ENCODE data around the gene SQOR. TPM values are rescaled to one million over a fixed set of nuclear protein-coding genes. Genes with fewer than 3 reads are reported as not detected.

SQOR gene
- total and polyA plus RNA-seq, 2 of the 4 experiments (the other 2 are of a cell fraction): 22.1 to 40.3 TPM

DNA sequence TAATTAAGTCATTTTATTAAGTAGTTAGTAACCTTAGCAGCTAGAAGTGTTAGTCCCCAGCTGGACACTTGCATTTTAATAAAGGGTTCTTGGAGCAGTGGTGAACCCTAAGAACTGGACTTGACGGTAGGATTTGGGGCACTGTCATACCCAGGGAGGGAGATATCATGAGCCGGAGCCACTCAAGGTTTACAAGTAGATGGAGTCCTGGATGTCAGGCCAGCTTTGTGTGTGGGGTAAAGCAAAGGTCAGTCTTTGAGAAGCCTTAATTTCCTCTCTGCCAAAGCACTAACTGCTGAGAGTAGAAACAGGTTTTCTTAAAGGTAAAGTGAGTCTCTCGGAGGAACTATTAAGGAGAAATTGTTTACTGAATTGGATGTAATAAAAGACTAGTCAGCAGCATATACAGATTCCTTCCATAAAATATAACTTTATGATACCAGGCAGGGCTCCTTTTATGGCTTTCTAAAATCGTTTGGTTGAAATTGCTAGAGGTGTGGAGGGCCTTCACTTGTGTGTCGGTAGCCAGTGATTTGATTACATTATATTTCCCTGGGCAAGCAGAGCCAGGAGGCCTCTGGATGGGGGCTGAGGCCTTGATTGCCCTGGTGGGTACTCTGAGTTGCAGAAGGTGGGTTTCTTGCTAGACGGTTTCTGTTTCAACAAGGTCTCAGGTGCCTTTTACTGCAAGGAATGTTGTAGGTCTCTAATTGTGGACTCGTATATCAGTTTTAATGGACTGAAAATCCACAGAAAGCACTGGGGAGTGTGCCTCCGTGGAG lies 23.1 kb downstream of the SQOR start:
- Histone ChIP-seq H3K27me3 (ENCODE audit: control insufficient read depth, insufficient read depth, low read length) (no peaks in the 10 kb centered on the region), H3K79me1 (ENCODE audit: low read depth in 1 of 2, low read length in 2 of 2) (no peaks in the 10 kb centered on the region; a peak in 1 of 4 replicates), H2BK120ac (ENCODE audit: low read depth, low read length) (no peak overlapping the region), H2AK5ac (ENCODE audit: low read depth, low read length) (no peak overlapping the region), H3K14ac (replicated peaks; ENCODE audit: low read depth, low read length) (no peak overlapping the region), H3K4me3 (ENCODE audit: insufficient read depth, low read depth, low read length) (no peak overlapping the region), H2BK5ac (ENCODE audit: low read depth, low read length, poor library complexity, severe bottlenecking) (no peak overlapping the region), H3K4ac (ENCODE audit: low read depth, low read length) (no peak overlapping the region), H3K4me2 (ENCODE audit: low read depth, low read length) (no peak overlapping the region), H3K9me3 (ENCODE audit: control insufficient read depth, insufficient read depth, low read length) (no peaks in the 10 kb centered on the region), H3K36me3 (ENCODE audit: control insufficient read depth, insufficient read depth, low read length) (peaks cover 7% of the 10 kb centered on the region; the same call in 1 of the 2 replicates), H2AFZ (replicated peaks; ENCODE audit: low read length, poor library complexity) (no peak overlapping the region), H3K4me1 (ENCODE audit: control insufficient read depth, insufficient read depth, low read length) (peaks cover 3% of the 10 kb centered on the region), H3K9ac (ENCODE audit: low read depth, low read length) (no peak overlapping the region), H2BK15ac (ENCODE audit: low read depth, low read length) (no peak overlapping the region), H4K20me1 (ENCODE audit: insufficient read depth, low read length) (no peaks in the 10 kb centered on the region), H3K27ac (ENCODE audit: insufficient read depth, low read length) (no peak overlapping the region), H4K5ac (ENCODE audit: low read depth, low read length) (no peak overlapping the region), H4K8ac (ENCODE audit: low read depth in 2 of 2, low read length in 2 of 2) (no peak overlapping the region), H3K23ac (ENCODE audit: low read depth, low read length) (no peak overlapping the region), H4K91ac (ENCODE audit: insufficient read depth, low read depth, low read length) (no peak overlapping the region), H3K9me1 (ENCODE audit: insufficient read depth, low read length) (no peaks in the 10 kb centered on the region), H3K56ac (ENCODE audit: extremely low read depth, insufficient read depth, low read length) (no peak overlapping the region), H2BK20ac (ENCODE audit: low read depth, low read length) (no peak overlapping the region), H3K18ac (ENCODE audit: low read depth, low read length) (no peak overlapping the region), H2AK9ac (replicated peaks; ENCODE audit: low read depth, low read length, poor library complexity) (no peak overlapping the region)
- ChIA-PET POLR2A (ENCODE audit: unreplicated experiment) (no interaction called here), CTCF (no interaction called here)
- WGBS, 2 experiments (ENCODE audit: extremely low coverage in 2 of 2, insufficient read length in 1 of 2): 90% methylated on average over 2 of the region's 8 CpGs; no CpG with 5 or more reads in 1 of the 2 experiments
- ATAC-seq (ENCODE audit: low read depth) (no peak), DNase-seq (no peak)
- no peak for TF ChIP-seq USF2 (IDR thresholded peaks at IDR 0.05; ENCODE audit: low read depth, low read length)
- no peak for TF ChIP-seq CHD1 (IDR thresholded peaks at IDR 0.05; ENCODE audit: low read depth, low read length)
- TF ChIP-seq NFE2L2 (IDR thresholded peaks at IDR 0.05; ENCODE audit: low read depth, low read length): no peak
- TF ChIP-seq RCOR1 (IDR thresholded peaks at IDR 0.05; ENCODE audit: insufficient replicate concordance, low read length): no peak
- no peak for TF ChIP-seq RFX5 (IDR thresholded peaks at IDR 0.05; ENCODE audit: low read depth, low read length)
- no peak for TF ChIP-seq CTCF (conservative IDR thresholded peaks at IDR 0.05; ENCODE audit: low read depth, low read length)
- TF ChIP-seq SMC3 (IDR thresholded peaks at IDR 0.05; ENCODE audit: low read depth, low read length): no peak
- no peak for TF ChIP-seq CEBPB (IDR thresholded peaks at IDR 0.05; ENCODE audit: low read depth, low read length)
- TF ChIP-seq RAD21 (IDR thresholded peaks at IDR 0.05; ENCODE audit: low read length): no peak
- BruUV-seq (replicated peaks): no TSS peak
- dilution Hi-C loops (cut with HindIII; ENCODE audit: low sequenced_read_pairs, unreplicated experiment) (no loop called here), intact Hi-C loops (cut with micrococcal nuclease) (no loop called here), in situ Hi-C loops (cut with MboI; ENCODE audit: low sequenced_read_pairs) (no loop called here)

All from IMR-90 (cell line).